NCI-H345 treated with DMSO at 0.1 percent for 48 hours (cell line): Measurements from ENCODE around the gene SPATA25.
"Not testable (repeated sequence)": the region's sequence is repeated elsewhere in the genome, so short reads cannot be mapped to it uniquely, and the experiment has no call there.

Experiments
- DNase-seq: peaks from one replicate; lab custom pipeline; 2025; ENCODE audit not compliant: unreplicated experiment; lab: John Stamatoyannopoulos, UW

SPATA25 gene

DNA sequence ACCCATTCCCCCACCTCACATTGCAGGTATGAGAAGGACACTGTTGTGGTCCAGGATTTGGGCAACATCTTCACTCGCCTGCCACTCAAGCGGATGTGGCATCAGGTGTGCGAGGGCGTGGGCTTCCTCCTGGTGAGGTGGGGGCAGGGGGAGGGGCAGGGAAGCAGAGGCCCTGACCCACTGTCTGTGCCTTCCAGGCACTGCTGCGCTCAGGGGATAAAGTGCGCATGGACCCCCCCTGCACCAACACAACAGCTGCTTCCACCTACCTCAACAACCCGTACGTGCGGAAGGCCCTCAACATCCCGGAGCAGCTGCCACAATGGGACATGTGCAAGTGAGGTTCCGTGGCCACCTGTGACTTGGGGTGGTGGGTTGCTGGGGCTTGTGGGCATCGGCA lies 7.4 kb upstream of the SPATA25 start:
- no peak for DNase-seq

GRCh38 chr20:45893831-45894230 lies 6.4 kb upstream of the SPATA25 start:
- no peak for DNase-seq

GRCh38 chr20:45892828-45893500 lies 5.5 kb upstream of the SPATA25 start:
- no peak for DNase-seq

DNA sequence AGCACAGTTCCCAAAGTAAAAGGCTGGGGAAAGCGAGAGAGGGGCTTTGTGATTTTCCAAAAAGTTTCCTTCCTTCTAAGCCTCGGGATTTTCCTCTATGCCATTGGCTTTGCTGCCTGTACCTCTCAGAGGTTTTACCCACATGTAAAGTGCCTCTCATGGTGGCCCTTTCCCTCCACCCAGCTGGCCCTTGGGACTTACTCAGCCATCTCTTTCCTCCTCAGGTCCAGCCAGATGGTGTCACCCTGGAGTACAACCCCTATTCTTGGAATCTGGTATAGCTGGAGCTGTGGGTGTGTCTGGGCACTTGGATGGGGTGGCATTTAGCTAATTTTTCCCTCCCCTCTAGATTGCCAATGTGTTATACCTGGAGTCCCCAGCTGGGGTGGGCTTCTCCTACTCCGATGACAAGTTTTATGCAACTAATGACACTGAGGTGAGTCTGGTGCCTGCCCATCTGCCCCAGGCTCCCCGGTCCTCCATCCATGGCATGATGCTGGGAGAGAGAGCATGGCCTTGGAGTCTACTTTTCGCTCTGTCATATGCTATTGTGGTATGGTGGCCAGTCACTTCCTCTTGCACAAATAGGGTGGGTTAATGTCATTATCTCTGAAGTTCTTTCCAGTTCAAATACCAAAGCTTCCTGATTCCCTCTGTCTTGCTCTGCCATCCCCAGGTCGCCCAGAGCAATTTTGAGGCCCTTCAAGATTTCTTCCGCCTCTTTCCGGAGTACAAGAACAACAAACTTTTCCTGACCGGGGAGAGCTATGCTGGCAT lies 4.8 kb upstream of the SPATA25 start:
- no peak for DNase-seq

- peak; percentile 85 for DNase-seq
Observed at GRCh38 chr20:45890985-45891983, 3.9 kb upstream of the SPATA25 start, which contains the start of the genes CTSA and NEURL2. Gene CTSA (plus strand): TSS chr20:45891335. CDS start chr20:45891569, 234 bp downstream. Gene NEURL2 (minus strand): TSS chr20:45891208. CDS start chr20:45890991, 217 bp downstream.

GRCh38 chr20:45890077-45890984 lies 2.9 kb upstream of the SPATA25 start:
- no peak for DNase-seq

DNA sequence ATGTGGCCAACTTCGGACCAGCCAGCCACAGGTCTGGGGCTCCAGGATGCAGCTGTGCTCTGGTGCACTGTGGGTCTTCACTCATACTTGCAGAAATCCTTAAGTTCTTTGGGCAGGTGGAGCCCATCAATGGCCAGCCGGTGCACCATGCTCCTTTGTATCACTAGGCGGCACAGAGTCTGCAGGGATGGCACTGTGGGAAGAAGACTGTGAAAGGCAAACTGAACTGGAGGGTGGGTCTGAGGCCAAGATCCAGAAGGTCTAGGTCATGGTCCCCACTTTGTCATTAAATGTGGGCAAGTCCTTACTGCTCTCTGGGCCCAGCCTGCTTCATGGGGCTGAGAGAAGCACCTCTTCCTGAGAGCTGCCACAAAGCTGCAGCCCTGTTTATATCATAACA lies 1.3 kb upstream of the SPATA25 start:
- no peak for DNase-seq

DNA sequence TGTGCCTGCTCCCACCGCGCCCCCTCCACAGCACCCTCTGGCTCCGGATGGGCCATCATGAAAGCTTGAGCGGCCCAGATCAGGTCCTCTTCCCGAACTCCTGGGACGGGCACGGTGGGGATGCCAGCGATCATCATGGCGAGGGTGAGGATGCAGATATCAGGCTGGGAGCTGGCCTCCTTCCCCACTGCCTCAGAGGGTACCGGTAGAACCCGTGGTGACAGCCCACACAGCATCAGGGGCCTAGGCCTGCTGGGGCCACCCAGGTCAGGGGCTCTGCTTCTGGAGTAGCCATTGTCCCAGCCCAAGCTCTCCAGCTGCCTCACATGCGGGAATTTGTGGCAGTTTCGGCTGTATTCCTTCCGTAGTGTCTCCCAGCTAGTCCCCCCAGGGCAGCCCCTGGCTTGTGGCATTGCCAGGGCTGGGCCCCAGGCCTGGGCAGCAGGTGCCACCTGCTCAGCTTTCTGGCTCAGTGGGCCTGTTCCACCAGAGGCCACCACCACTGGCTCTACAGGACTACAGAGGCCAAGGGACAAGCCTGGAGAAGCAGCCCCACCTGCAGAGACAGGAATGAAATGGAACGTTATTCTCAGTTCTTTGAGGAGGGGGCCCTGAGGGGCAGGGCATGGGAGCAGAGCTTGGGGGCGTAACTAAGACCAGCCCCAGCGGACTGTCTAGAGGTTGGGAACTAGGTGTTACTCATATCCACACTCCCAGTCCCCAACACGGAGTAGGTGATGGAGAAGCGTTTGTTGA lies 654 bp downstream of the SPATA25 start:
- no peak for DNase-seq

DNA sequence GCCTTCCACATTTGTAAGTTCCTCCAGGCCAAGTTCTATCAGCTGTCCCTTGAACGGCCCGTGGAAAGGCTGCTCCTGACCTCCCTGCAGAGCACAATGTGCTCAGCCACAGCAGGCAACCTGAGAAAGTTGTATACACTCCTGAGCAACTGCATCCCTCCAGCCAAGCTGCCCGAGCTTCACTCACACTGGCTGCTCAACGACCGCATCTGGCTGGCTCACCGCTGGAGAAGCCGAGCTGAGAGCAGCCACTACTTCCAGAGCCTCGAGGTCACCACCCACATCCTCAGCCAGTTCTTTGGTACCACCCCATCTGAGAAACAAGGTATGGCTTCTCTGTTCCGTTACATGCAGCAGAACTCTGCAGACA lies 4.3 kb downstream of the SPATA25 start:
- no peak for DNase-seq

DNA sequence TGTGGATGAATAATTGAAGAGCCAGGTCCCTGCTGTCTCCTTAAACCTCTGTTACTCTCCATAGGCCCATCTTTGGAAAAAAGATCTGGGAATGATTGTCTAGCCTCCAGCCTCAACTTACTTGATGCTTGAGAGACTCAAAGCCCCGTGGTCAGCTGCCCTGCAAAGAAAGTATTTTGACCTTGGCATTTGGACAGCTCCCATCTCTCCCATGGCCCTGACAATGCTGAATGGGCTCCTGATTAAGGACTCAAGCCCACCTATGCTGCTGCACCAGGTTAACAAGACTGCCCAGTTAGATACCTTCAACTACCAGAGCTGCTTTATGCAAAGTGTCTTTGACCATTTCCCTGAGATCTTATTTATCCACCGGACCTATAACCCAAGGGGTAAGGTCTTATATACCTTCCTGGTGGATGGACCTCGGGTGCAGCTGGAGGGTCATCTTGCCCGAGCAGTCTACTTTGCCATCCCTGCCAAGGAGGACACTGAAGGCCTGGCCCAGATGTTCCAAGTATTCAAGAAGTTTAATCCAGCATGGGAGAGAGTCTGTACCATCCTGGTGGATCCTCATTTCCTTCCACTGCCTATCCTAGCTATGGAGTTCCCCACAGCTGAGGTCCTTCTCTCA lies 4.8 kb downstream of the SPATA25 start:
- no peak for DNase-seq

DNA sequence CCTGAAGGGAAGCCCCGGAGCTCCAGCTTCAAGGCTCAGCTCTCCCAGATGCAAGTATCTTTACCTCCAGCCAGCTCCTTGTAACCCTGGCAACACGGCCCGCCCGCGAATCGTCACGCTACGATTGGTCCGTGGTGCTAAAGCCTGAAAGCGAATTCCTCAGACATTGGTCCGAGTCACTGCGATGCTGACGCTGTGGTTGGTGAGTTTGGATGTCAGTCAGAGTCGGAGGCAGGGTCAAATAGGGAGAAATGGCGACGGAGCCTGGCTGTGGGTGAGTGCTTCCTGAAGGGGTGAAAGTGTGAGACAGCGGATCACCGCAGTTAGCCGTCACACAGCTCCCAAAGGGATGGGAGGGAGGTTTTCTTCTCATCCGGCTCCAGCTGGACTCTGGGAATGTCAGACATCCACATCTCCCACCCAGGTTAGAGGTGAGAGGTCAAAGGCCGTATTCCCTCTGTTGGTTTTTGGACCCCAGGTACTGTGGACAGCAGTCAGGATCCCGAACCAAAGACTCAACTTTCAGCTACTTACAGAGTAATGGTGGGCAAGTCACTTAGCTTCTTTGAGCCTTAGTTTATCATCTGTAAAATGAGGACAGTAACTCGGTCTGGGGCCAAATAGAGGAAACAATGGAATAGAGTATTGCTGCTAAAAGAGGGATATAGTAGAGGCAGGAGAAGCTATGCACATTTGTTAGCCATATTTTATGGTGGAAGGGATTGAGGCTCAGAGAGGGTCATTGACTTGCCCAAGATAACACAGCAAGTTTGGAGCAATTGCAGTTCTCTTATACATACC lies 6.2 kb downstream of the SPATA25 start, which contains the start of gene ZSWIM1:
TSS of gene ZSWIM1 (plus strand) at position 240 of the 801 bp plus-strand sequence. CDS start 1,366 bp downstream, outside the sequence.
- DNase-seq: peak; percentile 99

DNA sequence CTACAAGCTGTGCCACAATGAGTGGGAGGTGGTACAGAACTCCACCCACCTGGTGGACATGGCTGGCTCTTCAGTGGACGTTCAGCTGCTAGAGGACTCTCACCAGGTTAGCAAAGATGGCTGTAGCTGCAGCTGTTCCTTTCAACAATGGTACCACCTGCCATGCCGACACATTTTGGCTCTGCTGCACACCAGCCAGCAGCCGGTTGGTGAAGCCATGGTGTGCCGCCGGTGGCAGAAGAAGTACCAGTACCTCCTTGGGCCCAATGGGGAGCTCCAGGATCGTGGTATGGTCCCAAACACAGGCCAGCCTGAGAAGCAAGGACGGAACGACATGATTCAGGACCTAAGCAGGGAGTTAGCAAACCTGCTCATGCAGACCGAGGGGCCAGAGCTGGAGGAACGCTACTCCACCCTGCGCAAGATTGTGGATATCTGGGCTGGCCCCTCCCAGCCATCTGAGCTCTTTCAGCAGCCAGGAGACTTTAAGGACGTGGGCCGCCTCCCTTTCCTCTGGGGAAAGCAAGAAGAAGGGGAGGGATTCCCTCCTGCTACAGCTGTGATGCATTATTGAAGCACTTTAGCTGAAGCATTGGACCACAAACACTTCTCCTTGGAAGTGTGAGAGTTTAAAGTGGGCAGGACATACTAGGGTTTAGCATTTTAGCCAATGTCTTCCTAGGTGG lies 9.2 kb downstream of the SPATA25 start:
- DNase-seq: no peak

GRCh38 chr20:45874576-45874975 lies 12.8 kb downstream of the SPATA25 start:
- DNase-seq: no peak

- DNase-seq: not testable (repeated sequence)
Observed at GRCh38 chr20:45874104-45874481, 13.3 kb downstream of the SPATA25 start.

GRCh38 chr20:45873409-45874103 lies 13.9 kb downstream of the SPATA25 start:
- no peak for DNase-seq

DNA sequence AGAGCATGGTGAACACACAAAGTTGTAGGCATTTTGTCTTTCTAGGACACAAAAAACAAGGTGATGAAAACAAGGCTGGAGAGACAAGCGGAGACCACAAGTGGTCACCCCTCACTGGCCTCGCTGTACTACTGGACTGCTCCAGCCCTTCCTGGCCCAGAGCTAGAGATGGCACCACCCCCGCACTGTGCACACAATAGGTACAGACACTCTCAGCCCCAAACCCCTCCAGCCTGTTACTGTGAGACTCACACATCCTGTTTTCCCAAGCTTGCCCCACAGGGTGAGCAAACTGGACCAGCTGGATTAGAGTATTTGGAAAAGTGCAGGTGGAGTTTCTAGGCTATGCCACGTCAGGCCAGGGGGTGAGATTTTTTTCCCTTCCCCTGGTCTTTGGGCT lies 14.8 kb downstream of the SPATA25 start:
- no peak for DNase-seq

- DNase-seq: no peak
Observed at GRCh38 chr20:45867819-45868176, 19.6 kb downstream of the SPATA25 start.
